ENCODE data around the gene AQP12B.

The AQP12B gene

DNA sequence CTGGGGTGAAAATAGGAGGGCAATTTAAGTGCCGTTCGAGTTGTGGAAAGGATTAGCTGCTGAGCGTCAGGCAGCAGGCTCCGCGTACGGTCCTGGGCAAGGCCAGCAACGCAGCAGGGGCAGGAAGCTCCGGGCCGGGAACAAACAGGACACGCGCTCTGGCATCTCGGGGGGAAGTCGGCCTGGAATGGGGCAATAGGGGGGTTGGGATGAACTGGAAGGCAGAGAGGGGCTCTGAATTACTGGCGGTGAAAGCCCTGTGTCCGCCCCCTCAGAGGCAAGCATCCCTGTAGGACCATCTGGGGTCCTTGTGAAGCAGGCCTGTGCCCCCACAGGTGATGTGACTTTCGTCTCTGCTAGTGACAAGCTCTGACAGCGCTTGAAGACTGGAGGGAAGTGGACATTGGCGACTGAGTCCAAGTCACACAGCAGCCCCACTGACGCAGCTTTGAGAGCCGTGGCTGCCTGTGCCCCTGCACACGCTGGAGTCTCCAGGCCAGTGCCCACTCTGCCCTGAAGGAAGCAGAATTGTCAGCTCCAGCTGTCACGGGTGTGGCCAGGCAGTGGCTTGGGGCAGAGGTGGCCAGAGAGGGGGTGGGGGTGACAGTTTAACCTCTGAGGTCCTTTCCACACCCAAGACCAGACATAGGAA lies 35.1 kb downstream of the AQP12B start:
- DNase-seq: no peak

DNA sequence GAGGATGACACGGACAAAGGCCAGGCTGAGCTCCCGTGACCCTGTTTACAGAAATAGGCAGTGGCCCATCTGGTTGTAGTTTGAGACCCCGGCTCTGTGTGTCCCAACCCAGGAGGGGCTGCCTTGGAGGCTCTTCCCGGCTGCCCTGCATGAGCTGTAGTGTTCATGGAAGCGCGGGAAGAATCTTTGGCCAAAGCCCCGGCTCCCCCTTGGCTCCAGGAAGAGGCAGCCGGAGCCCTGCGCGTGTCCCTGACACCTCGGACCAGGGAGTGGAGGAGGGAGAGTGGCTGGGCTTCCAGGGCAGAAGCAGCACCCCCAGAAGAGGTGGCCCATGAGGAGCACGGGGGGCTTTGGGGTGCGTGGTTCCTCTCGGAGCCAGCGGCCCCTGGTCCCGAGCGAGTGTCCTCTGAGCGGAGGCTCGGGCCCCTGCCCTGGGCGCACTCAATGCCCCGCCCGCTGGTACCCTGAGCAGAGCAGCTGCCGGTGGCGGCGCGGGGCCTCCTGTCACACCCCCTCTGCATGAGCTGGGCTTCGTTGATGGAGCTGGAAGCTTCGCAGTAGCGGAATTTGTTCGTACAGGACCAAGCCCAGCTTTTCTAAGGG lies 35.7 kb downstream of the AQP12B start:
- DNase-seq: no peak

DNA sequence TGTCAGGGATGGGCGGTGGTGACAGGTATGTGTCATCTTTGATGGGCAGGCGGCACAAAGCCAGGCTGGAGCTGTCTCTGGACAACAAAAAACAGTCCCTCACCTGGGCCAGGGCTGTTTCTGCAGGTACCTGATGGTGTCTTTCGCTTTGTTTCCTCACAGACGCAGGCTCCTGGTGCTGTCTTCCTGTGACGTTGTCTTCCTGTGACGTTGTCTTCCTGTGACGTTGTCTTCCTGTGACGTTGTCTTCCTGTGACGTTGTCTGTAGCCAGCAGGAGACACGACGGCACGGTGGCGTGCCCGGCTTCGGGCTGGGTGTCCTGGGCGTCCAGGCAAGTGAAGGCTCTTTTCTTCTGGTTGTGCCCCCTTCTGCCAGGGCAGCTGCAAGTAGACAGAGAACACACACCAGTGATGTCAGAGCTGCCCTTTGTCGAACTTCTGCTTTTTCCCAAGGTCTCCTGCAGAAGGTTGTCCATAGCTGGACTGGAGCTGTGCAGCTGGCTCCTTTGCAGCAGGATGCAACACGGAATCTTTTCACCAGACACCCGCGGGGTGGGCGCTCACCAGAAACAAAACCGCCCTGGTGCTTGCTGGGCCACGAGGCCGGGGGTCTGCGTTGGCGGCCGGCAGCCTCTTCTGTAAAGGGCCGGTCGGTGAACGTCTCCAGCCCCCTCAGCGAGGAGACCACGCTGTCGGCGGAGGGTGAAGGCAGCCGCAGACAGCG lies 36.3 kb downstream of the AQP12B start:
- no peak for DNase-seq

DNA sequence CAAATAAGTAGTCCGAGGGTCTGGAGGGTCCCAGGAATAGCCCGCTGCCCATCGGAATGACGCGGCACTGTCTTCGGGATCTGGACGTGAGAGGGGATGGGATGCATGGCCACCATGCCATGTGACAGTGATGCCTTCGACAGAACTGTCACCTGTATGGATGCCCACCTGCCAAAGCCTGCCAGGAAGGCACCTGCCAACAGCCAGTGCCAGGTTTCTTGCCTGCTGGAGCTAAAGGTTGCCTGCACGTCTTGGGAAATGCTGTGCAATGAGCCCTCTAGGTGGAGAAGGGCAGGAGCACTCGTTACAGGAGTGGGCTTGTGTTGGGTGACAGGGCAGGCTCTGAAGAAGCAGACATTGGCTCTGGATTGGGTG lies 36.9 kb downstream of the AQP12B start:
- no peak for DNase-seq

DNA sequence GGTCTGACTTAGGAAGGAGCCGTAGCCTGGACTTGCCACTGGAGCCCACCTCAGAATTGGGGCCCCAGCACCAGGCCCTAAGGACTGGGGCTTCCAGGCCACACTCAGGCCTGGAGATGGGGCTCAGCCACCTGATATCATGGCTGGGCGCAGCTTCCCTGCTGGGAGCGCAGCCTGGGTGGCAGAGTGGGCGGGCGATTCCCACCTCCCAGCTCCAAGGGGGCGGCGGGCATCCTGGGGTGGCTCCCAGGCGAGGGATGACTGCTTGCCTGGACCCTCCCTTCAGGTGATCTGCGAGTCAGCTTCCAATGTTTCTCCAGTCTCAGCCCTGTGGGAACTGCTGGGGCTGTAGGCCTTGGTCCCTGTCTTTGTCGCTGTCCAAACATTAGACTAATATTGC lies 37.3 kb downstream of the AQP12B start:
- no peak for DNase-seq

DNA sequence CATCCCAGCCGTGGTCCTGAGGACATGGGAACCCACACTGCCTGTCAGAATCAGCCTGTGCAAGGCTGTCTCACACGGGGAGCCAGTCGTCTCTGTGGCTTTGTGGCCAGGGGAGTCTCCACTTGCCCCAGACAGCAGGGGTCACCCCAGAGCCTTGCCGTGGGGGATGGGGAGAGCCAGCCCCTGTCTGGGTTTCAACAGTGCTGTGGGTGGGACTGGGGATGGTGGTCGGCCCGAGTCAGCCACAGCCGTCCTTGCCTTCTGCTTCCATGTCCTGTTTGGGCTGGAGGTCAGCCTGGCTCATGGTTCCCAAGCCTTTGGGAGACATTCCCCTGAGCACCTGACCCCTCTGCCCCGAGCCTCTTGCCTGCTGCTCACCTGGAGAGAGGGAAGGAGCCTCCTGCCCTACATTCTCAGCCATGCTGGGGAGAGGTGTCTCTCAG lies 37.8 kb downstream of the AQP12B start:
- DNase-seq: no peak

DNA sequence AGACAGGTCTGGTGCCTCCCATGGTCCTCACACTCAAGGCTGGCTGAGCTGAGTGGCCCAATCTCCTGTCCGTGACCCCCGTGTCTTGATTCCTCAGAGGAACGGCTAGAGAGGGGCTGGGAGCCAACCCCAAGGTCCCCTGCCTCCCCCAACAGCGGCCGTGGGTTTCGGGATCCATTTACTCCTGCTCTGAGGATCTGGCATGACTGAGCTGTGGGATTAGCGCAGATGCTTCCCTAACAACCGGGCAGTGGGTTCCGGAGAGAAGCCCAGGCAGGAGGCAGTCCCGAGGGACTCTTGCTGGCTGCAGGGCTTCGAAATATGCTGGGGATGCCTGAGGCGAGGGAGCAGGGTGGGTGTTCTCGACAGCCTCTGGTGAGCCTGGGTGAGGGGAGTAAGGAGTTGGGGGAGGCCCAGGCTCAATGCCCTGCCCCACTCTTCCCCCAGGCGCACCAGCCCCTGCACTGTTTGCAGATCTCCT lies 38.5 kb downstream of the AQP12B start:
- DNase-seq: no peak

DNA sequence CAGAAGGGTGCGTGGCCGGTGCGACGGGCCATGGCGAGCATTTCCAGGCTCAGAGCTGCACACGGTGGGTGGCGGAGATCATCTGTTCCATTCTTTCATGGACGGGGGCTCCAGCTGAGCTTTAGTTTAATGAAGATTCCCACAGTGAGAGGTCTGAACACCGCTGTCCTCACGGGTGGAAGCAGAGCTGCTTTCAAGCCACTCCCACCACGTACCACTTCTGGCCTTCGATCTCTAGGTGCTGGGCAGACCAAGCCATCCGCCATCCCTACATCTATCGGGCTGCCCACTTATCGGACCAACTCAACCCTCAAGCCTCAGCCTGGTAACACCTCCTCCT lies 38.9 kb downstream of the AQP12B start:
- DNase-seq: no peak

DNA sequence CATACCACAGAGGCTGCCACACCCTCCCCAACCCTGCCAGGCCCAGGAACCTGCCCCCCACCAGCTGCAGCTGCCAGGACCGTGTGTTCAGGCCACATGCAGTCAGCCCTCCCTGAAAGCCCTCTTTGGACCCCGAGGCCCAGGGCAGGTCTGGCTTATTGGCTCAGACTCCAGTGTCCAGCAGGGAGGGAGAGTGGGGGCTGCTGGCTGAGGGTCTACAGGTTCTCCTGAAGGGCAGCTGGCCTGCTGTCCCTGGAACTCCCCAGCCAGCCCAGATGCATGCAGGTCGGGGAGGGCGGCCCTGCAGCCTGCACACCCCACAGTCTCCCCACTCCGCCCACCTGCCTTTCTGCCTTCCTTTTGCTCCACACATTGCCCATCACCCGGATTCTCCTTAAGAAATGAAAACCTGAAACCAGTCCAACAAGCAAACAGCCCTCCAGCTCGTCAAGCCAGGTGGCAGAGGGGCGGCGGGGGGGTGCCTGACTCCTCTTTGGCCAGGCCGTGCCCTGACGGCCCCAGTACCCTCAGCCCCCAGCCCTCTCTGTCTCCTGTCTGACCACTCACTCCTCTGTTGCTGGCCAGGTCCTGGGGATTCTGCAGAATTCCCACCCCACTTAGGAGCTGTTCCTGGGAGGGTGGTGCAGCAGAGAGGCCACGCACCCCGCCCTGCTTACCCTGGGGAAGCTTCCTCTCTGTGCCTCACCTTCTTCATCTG lies 39.4 kb downstream of the AQP12B start:
- DNase-seq: no peak

DNA sequence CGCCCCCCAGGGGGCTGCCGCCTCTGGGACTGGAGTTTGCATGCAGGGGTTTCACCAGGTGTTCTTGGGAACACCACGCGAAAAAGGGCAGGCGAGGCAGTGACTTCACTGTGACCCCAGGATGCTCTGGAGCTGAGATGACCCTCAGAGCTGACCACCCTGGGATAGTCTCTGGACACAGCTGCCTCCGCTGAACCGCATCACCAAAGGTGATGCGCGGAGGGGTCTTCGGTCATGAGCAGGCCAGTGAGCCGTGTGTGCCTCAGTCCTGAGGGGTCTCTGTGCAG lies 39.9 kb downstream of the AQP12B start:
- no peak for DNase-seq

DNA sequence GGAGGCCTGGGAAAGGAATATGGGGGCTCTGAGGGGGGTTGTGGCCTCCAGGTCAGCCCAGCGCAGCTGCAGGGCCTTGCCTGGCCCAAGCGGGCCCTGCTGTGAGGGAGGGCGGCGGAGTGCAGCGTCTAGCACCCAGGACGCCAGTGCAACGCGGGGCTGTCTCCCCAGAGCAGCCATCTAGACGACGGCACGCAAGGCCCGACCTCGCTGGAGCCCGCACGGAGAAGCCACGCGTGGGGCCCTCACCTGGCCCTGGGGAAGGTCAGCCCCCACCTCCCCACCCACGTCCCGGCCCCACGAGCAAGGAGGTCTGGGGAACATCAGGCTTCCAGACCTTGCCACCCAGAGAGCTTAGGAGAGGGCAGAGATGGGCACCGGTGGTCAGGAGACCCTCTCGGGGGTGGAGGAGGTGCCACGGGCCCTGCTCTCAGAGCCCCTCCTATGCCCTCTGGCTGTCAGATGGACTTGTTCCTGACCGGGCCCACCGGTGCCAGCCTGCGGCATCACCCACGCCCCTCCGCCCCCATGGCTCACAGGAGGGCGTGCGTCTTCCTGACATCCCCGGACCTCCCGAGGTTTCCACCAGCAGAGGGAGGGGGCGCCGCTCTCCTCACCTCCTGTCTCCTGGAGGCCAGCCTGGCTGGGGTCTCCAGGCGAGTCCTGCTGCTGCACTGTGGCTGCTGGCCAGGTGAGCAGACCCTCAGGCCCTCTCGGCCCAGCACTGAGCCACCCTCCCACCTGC lies 40.5 kb downstream of the AQP12B start:
- DNase-seq: no peak

DNA sequence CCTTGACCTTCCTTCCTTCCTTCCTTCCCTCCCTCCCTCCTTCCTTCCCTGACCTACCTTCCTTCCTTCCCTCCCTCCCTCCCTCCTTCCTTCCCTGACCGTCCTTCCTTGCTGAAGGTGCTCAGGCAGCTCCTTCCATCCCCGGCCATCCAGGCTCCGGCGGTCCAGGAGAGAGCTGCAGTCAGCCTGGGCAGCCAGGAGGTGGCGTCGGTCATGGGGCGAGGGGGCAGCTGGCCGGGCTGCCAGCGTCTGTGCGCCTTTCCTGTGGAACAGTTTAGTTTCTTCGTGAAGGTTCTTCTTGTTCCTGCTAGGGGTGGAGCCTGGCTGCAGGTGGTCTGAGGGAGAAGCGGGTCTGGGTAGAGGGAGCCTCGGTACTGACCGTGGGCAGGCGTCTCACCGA lies 41.7 kb downstream of the AQP12B start:
- peak; percentile 55 for DNase-seq

DNA sequence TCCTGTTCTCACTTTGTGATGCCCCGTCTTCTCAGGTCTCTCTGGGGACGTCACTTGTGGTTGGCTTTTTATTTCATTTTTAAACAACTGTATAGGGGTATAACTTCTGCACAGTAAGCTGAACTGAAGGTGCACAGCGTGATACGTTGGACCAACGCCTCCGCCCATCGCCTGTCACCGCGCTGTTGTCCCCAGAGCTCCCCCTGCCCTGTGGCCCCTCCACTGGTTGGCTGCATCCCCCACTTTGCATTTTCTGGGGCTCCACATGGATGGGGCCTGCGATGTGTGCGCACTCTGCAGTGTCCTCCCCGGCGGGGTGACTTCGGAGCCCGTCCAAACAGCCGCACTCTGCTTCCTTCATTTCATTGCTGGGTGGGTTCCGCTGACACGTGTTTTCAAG lies 43.1 kb downstream of the AQP12B start:
- no peak for DNase-seq

DNA sequence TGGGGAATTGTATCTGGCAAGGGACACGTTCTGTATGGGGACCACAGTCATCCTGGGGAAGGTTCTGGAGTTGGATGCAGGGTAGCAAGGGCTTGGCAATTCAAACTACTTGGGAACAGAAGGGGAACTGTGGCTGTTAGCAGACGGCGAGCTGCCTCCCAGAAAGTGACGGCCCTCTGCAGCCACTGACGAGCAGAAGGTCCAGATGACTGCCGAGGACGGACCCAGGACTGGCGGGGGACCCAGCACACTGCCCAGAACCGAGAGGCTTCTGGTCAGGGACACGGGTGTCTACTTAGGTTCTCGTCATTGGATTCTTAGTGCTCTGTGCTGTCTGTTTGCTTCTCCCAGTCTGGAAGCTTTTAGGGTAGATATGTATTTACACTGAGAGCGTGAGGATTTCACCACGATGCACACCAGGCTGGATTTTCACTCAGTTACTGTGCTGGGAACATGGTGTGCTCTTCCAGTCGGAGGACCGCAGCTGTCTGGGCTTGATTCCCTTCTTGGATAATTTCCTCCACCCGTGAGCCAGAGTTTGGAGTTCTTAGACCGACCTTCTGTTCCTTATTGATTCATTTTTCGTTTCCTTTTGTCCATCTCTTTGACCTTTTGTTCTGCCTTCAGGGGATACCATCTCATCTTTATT lies 44.0 kb downstream of the AQP12B start:
- DNase-seq: no peak

DNA sequence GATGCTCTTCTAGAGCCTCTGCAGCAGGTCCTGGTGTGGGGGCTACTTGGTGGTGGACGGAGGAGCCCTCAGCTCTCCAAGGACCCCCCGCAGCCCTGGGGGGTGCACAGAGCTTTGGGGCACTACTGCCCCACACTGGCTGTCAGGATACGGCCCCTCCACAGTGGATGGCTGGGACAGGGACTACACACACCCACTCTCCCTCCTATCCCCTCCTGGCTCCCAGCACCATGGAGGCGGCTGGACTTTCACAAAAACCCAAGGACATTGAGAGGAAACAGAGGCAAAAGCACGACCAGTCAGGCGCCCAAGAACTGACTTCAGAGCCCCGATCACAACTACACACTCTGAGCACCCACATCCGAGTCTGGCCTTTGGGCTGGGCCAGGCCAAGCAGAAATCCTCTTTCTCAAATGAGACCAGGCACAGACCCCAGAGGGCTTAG lies 44.8 kb downstream of the AQP12B start:
- no peak for DNase-seq

DNA sequence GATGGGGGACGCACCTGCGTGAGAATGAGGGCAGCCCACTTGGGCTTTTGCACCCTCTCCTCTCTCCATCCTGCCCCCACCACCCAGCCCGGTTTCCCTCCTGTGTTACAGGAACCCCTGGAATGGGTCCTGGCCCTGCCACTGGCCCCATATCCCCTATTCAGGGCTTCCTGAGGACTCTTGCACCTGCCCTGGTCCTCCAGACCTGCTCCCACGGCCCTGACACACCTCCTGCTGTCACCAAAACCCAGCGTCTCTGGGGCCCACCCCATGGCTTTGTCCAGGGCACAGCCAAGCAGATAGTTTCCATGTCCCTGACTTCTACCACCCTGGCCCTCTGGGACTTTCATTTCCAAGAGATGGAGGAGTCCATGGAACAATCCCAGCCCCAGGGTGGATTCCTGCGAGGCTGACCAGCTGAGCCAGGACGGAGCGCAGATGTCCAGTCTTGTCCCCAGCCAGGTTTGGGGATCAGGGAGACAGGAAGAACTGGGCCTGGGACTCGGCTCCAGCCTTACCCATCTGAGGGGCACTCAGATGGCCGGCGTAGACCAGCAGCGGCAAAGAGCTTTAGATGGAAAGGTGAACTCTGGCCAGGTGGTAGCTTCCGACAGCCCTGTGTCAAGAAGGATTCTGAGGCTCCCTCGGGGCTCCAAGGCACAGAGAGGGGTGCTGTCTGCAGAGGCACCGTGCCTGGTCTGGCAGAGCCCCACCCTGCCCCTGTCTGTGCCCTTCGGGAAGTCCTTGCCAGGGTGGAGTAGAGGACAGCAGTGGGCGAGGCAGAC lies 45.4 kb downstream of the AQP12B start:
- DNase-seq: no peak

DNA sequence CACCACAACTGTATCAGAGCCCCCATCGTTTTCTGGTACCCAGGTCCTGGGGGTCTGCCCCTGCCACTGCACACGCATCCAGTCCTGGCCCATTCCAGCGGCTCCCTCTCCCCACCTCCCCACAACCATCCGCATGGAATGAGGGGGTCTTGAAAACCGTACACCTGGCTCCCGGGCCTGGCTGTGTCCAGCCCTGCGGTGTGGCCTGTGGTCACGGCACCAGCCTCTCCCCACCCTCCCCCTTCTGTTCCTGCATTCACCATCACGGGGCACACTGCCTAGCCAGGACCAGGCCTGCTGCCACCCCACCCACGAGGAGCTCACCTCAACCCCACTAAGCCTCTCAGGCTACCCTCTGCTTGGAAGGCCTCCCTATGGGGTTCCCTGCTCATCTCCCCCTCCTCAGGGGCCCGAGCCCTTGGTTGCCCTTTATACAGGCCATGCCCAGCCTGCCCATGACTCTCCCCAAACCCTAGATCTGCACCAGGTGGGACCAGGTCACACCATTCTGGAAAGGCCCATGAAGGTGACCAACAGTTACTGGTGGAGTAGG lies 46.0 kb downstream of the AQP12B start:
- no peak for DNase-seq

DNA sequence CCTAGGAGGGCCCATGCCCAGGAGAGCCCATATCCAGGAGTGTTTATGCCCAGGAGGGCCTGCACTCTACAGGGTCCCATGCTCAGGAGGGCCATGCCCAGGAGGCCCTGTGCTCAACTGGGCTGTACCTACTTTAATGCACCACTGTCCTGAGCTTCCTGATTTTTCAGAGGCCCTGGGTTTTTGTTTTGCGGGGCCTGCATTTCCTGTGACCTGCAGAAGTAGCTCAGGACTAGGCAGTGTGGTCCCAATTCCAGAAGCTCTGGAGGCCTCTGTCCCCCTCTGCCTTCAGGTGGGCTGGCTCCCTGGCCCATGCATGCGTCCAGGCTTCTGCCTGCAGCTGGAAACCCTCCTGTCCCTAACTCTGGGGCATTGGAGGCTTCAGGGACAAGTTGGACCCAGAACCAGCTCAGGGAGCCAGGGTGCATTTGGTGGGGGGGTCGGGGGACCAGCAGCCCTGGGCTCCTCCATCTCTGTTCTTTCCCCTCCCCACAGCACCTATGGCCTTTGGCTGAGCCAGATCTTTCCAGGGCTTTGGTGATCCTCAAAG lies 46.6 kb downstream of the AQP12B start:
- DNase-seq: no peak

DNA sequence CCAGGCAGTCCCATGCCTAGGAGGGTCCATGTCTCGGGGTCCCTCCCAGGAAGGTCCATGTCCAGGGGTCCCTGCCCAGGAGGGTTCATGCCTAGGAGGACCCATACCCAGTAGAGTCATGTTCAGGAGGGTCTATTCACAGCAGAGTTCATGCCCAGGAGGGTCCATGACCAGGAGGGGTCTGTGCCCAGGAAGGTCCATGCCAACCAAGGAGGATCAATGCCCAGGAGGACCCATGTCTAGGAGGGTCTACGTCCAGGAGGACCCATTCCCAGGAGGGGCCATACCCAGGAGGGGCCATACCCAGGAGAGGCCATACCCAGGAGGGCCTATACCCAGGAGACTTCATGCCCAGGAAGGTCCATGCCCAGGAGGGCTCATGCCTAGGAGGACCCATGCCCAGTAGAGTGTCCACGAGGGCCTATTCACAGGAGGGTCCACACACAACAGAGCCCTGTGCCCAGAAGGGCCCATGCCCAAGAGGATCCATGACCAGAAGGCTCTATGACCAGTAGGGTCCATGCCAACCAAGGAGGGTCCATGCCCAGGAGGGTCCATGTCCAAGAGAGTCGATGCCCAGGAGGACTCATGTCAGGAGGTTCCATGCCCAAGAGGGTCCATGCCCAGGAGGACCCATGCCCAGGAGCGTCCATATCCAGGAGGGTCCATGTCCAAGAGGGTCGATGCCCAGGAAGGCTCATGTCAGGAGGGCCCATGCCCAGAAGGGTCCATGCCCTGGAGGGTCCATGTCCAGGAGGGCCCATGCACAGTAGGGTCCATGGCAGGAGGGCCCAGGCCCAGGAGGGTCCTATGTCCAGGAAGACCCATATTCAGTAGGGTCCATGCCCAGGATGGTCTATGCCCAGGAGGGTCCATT lies 47.3 kb downstream of the AQP12B start:
- DNase-seq: no peak

DNA sequence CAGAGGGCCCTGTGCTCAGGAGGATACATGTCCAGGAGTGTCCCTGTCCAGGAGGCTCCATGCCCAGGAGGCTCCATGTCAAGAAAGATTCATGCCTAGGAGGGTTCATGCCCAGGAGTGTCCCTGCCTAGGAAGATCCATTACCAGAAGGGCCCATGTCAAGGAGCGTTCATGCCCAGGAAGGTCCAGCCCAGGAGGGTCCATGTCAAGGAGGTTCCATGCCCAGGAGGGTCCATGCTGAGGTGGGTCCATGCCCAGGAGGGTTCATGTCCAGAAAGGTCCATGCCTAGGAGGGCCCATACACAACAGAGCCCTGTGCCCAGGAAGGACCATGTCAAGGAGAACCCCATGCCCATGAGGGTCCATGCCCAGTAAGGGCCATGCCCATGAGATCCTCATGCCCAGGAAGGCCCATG lies 50.4 kb downstream of the AQP12B start:
- no peak for DNase-seq

All from NCI-H510A treated with DMSO at 0.1 percent for 48 hours (cell line).